ENCODE measurements around the gene BNIP2. TPM values are rescaled to one million over a fixed set of nuclear protein-coding genes. Genes with fewer than 3 reads are reported as not detected.

Gene BNIP2
- total RNA-seq, 1 experiment from 2014 or later, result 43.5 TPM

DNA sequence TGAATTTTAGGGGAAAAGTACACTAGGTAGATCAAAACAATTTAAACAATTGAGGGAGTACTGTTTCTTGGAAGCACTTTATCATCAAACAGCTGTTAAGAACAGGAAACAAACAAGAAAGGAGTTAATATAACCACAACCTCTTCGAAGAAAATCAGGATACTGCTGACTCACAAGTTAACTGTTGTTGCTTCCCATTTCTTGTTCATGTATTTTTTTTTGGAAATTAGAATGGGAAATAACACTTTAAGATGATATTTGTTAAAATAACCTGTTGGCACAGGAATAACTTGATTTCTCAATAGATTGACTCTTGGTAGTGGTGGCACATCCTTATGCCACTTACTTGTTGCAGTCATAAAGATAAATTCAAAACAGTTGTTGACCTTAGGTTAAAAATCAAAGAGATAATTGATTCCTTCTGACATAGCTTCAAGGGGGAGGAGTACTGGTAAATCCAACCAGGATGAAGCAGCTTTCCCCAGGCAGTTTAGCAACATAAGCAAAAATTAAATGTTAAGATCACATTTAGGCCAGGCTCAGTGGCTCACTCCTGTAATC, 3.3 kb downstream of the BNIP2 start:
- Histone ChIP-seq H3K56ac (ENCODE audit: insufficient read length, low read depth, low read length) (no peak overlapping the region), H4K20me1 (ENCODE audit: control insufficient read depth, insufficient read depth, insufficient read length) (no peaks in the 10 kb centered on the region), H3K79me2 (ENCODE audit: insufficient read depth, low read length) (peaks cover 27% of the 10 kb centered on the region; the same call in 1 of the 2 replicates), H3K4me1 (ENCODE audit: insufficient read depth, low read length) (peaks cover 5% of the 10 kb centered on the region; the same call in 1 of the 2 replicates), H4K5ac (ENCODE audit: insufficient read length, low read depth, low read length) (no peak overlapping the region), H4K91ac (ENCODE audit: insufficient read length, low read depth, low read length) (no peak overlapping the region), H2AK5ac (ENCODE audit: insufficient read length, low read length) (no peak overlapping the region), H3K4ac (ENCODE audit: low read depth, low read length) (no peak overlapping the region), H2BK15ac (ENCODE audit: low read depth, low read length) (no peak overlapping the region), H3K79me1 (ENCODE audit: insufficient read depth, low read depth, low read length, poor library complexity, severe bottlenecking) (peaks cover 4% of the 10 kb centered on the region), H3K4me2 (ENCODE audit: insufficient read depth, insufficient read length, low read length) (no peak overlapping the region), H3K27ac (ENCODE audit: insufficient read length, low read depth, low read length) (no peak overlapping the region), H3K18ac (ENCODE audit: insufficient read length, low read depth, low read length) (no peak overlapping the region), H3K27me3 (ENCODE audit: insufficient read depth, low read length) (no peaks in the 10 kb centered on the region), H3K23me2 (ENCODE audit: insufficient read length, low read depth, low read length, poor library complexity, severe bottlenecking) (no peaks in the 10 kb centered on the region), H3K14ac (ENCODE audit: insufficient read depth, low read length) (no peak overlapping the region), H3K23ac (ENCODE audit: insufficient read length, low read depth, low read length) (no peak overlapping the region), H2BK5ac (ENCODE audit: insufficient read length, low read length) (no peak overlapping the region), H3K9me3 (ENCODE audit: control insufficient read depth, low read depth, low read length) (no peaks in the 10 kb centered on the region), H2BK20ac (ENCODE audit: low read depth, low read length, poor library complexity, severe bottlenecking) (no peak overlapping the region), H2BK12ac (ENCODE audit: insufficient read length, low read depth, low read length) (no peak overlapping the region), H3K9ac (ENCODE audit: extremely low read depth, insufficient read length, low read length) (peak overlapping the region; percentile 19), H4K8ac (replicated peaks; ENCODE audit: insufficient read length, low read depth, low read length) (no peak overlapping the region), H2AFZ (ENCODE audit: low read length) (no peak overlapping the region), H2BK120ac (ENCODE audit: low read depth, low read length, poor library complexity, severe bottlenecking) (no peak overlapping the region), H3T11ph (ENCODE audit: low read length) (no peak overlapping the region)
- H3K4me3 Mint-ChIP-seq, result no peak overlapping the region
- no peak overlapping the region for H3K27ac Mint-ChIP-seq
- no CpG with 5 or more reads among the region's 1 CpG for WGBS (ENCODE audit: extremely low coverage, insufficient read length, low lambda C conversion rate)
- TF ChIP-seq, protein P1, sequence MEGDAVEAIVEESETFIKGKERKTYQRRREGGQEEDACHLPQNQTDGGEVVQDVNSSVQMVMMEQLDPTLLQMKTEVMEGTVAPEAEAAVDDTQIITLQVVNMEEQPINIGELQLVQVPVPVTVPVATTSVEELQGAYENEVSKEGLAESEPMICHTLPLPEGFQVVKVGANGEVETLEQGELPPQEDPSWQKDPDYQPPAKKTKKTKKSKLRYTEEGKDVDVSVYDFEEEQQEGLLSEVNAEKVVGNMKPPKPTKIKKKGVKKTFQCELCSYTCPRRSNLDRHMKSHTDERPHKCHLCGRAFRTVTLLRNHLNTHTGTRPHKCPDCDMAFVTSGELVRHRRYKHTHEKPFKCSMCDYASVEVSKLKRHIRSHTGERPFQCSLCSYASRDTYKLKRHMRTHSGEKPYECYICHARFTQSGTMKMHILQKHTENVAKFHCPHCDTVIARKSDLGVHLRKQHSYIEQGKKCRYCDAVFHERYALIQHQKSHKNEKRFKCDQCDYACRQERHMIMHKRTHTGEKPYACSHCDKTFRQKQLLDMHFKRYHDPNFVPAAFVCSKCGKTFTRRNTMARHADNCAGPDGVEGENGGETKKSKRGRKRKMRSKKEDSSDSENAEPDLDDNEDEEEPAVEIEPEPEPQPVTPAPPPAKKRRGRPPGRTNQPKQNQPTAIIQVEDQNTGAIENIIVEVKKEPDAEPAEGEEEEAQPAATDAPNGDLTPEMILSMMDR (conservative IDR thresholded peaks at IDR 0.05), result no peak
- peaks cover 8% of the 10 kb centered on the region for H3K27me3 Mint-ChIP-seq (ENCODE audit: low read depth)
- DNase-seq, result no peak
- H3K4me1 Mint-ChIP-seq, result peaks cover 7 to 13% of the 10 kb centered on the region in 2 experiments
- peaks cover 9 to 32% (median 22%) of the 10 kb centered on the region in 3 experiments for H3K36me3 Mint-ChIP-seq (ENCODE audit: insufficient read depth in 1 of 3, low read depth in 3 of 3)
- H3K9me3 Mint-ChIP-seq, result no peaks in the 10 kb centered on the region
